Glomerular endothelial cell (primary cell): ENCODE results near the gene IL2RG. TPM values are rescaled to one million over a fixed set of nuclear protein-coding genes. Genes with fewer than 3 reads are reported as not detected.

Experiments
- DNase-seq: peaks from one replicate; pipeline ENCODE4 v3.0.0-alpha.2; 2011; ENCODE audit warnings: low read depth, low spot score; ENCODE audit errors: extremely low read depth
- total RNA-seq: library from RNA; depleted of rRNA; stranded (reverse); fragments of >200 nt; gene quantifications from 2 replicates; pipeline ENCODE4 v1.2.3, GENCODE V29; 2015

IL2RG gene
- total RNA-seq, 1 donor from 2014 or later, result 0.23 TPM

DNA sequence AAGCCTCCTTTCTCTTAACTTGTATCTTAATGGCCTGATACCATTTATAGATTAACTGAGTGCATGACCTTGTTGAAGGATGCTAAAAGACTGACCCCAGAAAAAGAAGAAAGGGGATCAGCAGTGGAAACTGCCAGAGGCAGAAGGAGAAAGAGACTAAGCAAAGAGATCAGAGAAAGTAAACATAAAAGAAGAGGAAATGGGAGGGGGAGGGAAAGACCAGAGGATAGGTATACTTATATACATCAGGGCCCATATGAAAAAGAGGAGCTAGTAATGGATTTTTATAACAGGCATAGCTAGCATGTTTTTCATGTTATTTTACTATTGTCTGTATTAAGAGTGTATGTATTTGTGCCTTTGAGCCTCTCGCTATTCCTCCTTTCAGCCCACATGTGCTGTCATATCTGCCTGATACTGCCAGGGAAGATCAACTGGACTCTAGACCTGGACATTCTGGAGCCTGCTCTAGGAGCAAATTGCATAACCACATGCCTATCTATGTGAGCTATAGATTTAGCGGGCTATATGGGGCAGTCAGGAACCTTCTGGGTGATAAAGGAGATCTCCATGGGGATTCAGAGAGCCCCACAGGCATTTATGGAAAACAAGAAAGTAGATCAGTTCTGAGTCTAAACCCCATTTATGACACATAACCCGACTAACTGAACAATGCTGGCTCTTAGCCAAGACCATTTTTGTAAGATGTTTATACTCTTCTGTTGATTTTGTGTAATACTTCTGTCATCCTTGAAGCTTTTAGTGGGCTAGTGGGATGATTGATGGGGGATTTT lies 29.9 kb downstream of the IL2RG start:
- no peak for DNase-seq

GRCh38 chrX:71070531-71070930 lies 40.8 kb downstream of the IL2RG start:
- no peak for DNase-seq

- peak; percentile 56 for DNase-seq
Observed at GRCh38 chrX:71068044-71068918, 43.1 kb downstream of the IL2RG start, which contains the start of gene SNX12. SNX12 (minus strand) TSS chrX:71068334; CDS start chrX:71068306, 28 bp downstream.

DNA sequence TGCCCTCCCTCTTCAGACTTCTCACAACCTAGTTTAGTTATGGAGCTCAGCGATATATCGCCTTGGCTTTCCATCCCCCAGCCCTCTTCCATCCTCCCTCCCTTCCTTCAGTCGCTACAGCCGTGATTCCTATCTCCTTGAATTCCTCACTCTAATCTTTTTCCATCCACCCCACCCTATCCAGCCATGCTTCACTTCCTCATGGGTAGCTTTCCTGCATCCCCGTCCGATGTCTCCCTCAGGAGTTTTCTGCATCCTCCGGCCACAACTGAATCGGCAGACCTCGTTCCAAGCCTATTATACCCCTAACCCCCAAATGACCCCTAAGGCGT lies 43.7 kb downstream of the IL2RG start:
- no peak for DNase-seq

GRCh38 chrX:71067089-71067488 lies 44.3 kb downstream of the IL2RG start:
- no peak for DNase-seq

DNA sequence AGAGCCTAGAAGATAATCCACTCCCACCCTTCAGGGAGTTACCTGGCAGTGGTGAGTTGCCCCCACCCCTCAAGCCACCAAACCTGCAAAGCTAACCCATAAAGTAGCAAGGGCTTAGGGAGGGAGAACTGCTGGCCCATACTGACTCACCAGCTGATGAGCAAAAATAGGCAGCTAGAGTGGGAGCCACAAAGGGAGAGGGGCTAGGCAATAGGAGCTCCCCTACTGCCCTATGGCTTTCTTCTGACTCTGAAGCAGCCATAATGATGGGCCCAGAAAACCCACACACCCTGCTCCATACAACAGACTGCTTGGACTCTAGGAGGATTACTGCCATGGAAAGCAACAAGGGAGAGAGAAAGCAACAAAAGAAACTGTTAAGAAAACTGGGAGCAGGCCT lies 51.2 kb downstream of the IL2RG start:
- DNase-seq, result no peak

- DNase-seq, result no peak
Observed at GRCh38 chrX:71057848-71058530, 53.4 kb downstream of the IL2RG start.

Other genes with a start within 250 kb of the IL2RG start
- not detected in 2 replicates for gene TEX11, start 202.9 kb downstream of the IL2RG start, total RNA-seq
- not detected in 2 replicates for gene SLC7A3, start 180.5 kb downstream of the IL2RG start, total RNA-seq
- gene SNX12, start 43.2 kb downstream of the IL2RG start, total RNA-seq, result 67.2 and 69.6 TPM in 2 replicates
- gene FOXO4, start 15.7 kb downstream of the IL2RG start, total RNA-seq, result 6.5 and 10.0 TPM in 2 replicates
- gene CXorf65, start 4.8 kb downstream of the IL2RG start, total RNA-seq, result not detected in 2 replicates
- gene MED12, start 7.0 kb upstream of the IL2RG start, total RNA-seq, result 39.7 and 44.0 TPM in 2 replicates
- 0.10 and 0.99 TPM in 2 replicates for gene NLGN3, start 33.3 kb upstream of the IL2RG start, total RNA-seq
- not detected in 2 replicates for gene GJB1, start 111.6 kb upstream of the IL2RG start, total RNA-seq
- 25.1 and 30.7 TPM in 2 replicates for gene ZMYM3, start 142.6 kb upstream of the IL2RG start, total RNA-seq
- gene NONO, start 172.1 kb upstream of the IL2RG start, total RNA-seq, result 309 and 314 TPM in 2 replicates
- gene ITGB1BP2, start 190.2 kb upstream of the IL2RG start, total RNA-seq, result 0.24 and 2.1 TPM in 2 replicates